ENCODE data around the gene SLC22A3. TPM values are rescaled to one million over a fixed set of nuclear protein-coding genes. Genes with fewer than 3 reads are reported as not detected.
A peak's percentile ranks its signal among the peaks of the same experiment; 100 is the strongest.
"Not testable (repeated sequence)": the region's sequence is repeated elsewhere in the genome, so short reads cannot be mapped to it uniquely, and the experiment has no call there.

SLC22A3 gene
- total RNA-seq: not detected

GRCh38 chr6:160348223-160349019 is at the start of gene SLC22A3:
Gene SLC22A3 (plus strand): TSS chr6:160348378. CDS start chr6:160348420, 42 bp downstream.
- ATAC-seq (peak; percentile 18 to 32), DNase-seq (ENCODE audit: low spot score) (no peak)
- no peaks in the 10 kb centered on the region for H3K9me3 Mint-ChIP-seq
- no peaks in the 10 kb centered on the region for H3K36me3 Mint-ChIP-seq
- H3K4me3 Mint-ChIP-seq: peak within 1 kb of the TSS; percentile 42
- H3K4me1 Mint-ChIP-seq (ENCODE audit: low read depth in 2 of 2): peaks cover 0 to 6% of the 10 kb centered on the region in 2 donors
- peaks cover 45 to 49% of the 10 kb centered on the region in 2 donors for H3K27me3 Mint-ChIP-seq
- H3K27ac Mint-ChIP-seq: no peak within 1 kb of the TSS

GRCh38 chr6:160299559-160299958 is 48.6 kb upstream of the SLC22A3 start:
- peaks cover 5 to 12% of the 10 kb centered on the region in 2 donors for H3K4me1 Mint-ChIP-seq (ENCODE audit: low read depth in 2 of 2)
- ATAC-seq: no peak
- H3K27ac Mint-ChIP-seq: no peak overlapping the region
- DNase-seq (ENCODE audit: low spot score): no peak
- H3K36me3 Mint-ChIP-seq: peaks cover 10% of the 10 kb centered on the region
- H3K9me3 Mint-ChIP-seq: no peaks in the 10 kb centered on the region
- H3K27me3 Mint-ChIP-seq: peaks cover 12 to 22% of the 10 kb centered on the region in 2 donors
- H3K4me3 Mint-ChIP-seq: no peak overlapping the region

- Mint-ChIP-seq H3K36me3 (peaks cover 13% of the 10 kb centered on the region), H3K4me1 (ENCODE audit: low read depth in 2 of 2) (peaks cover 5 to 12% of the 10 kb centered on the region in 2 donors), H3K9me3 (no peaks in the 10 kb centered on the region), H3K4me3 (no peak overlapping the region), H3K27ac (no peak overlapping the region), H3K27me3 (peaks cover 12 to 28% of the 10 kb centered on the region in 2 donors)
- DNase-seq (ENCODE audit: low spot score): no peak
- ATAC-seq: no peak
These were observed 48.0 kb upstream of the SLC22A3 start for GRCh38 chr6:160300076-160300695.

- H3K4me1 Mint-ChIP-seq (ENCODE audit: low read depth in 2 of 2): peaks cover 5 to 12% of the 10 kb centered on the region in 2 donors
- H3K27ac Mint-ChIP-seq: no peak overlapping the region
- DNase-seq (ENCODE audit: low spot score) (no peak), ATAC-seq (no peak)
- H3K9me3 Mint-ChIP-seq: no peaks in the 10 kb centered on the region
- peaks cover 13% of the 10 kb centered on the region for H3K36me3 Mint-ChIP-seq
- no peak overlapping the region for H3K4me3 Mint-ChIP-seq
- H3K27me3 Mint-ChIP-seq: peaks cover 7 to 20% of the 10 kb centered on the region in 2 donors
These were observed 46.8 kb upstream of the SLC22A3 start for GRCh38 chr6:160301339-160301738.

- H3K4me1 Mint-ChIP-seq (ENCODE audit: low read depth in 2 of 2): peaks cover 5 to 12% of the 10 kb centered on the region in 2 donors
- H3K4me3 Mint-ChIP-seq; H3K9me3 Mint-ChIP-seq; H3K27ac Mint-ChIP-seq; ATAC-seq; DNase-seq (ENCODE audit: low spot score): not testable (repeated sequence)
- peaks cover 13% of the 10 kb centered on the region for H3K36me3 Mint-ChIP-seq
- H3K27me3 Mint-ChIP-seq: peaks cover 2 to 12% of the 10 kb centered on the region in 2 donors
These were observed 45.6 kb upstream of the SLC22A3 start for GRCh38 chr6:160302431-160303082.

GRCh38 chr6:160303806-160304205 is 44.4 kb upstream of the SLC22A3 start:
- Mint-ChIP-seq H3K4me3 (no peak overlapping the region), H3K27me3 (peaks cover 5 to 12% of the 10 kb centered on the region in 2 donors), H3K36me3 (peaks cover 13% of the 10 kb centered on the region), H3K9me3 (no peaks in the 10 kb centered on the region), H3K27ac (no peak overlapping the region), H3K4me1 (ENCODE audit: low read depth in 2 of 2) (peaks cover 2 to 6% of the 10 kb centered on the region in 2 donors)
- DNase-seq (ENCODE audit: low spot score): no peak
- no peak for ATAC-seq

GRCh38 chr6:160305926-160306713 is 42.1 kb upstream of the SLC22A3 start:
- Mint-ChIP-seq H3K9me3 (peaks cover 1% of the 10 kb centered on the region), H3K27ac (no peak overlapping the region), H3K36me3 (peaks cover 28% of the 10 kb centered on the region), H3K4me1 (ENCODE audit: low read depth in 2 of 2) (no peaks in the 10 kb centered on the region), H3K4me3 (no peak overlapping the region), H3K27me3 (peaks cover 9 to 20% of the 10 kb centered on the region in 2 donors)
- ATAC-seq: no peak
- no peak for DNase-seq (ENCODE audit: low spot score)

GRCh38 chr6:160309718-160310117 is 38.5 kb upstream of the SLC22A3 start:
- DNase-seq (ENCODE audit: low spot score) (no peak), ATAC-seq (no peak)
- no peak overlapping the region for H3K27ac Mint-ChIP-seq
- peaks cover 37% of the 10 kb centered on the region for H3K36me3 Mint-ChIP-seq
- H3K9me3 Mint-ChIP-seq: peaks cover 17% of the 10 kb centered on the region
- no peak overlapping the region for H3K4me3 Mint-ChIP-seq
- no peaks in the 10 kb centered on the region for H3K4me1 Mint-ChIP-seq (ENCODE audit: low read depth in 2 of 2)
- peaks cover 11 to 25% of the 10 kb centered on the region in 2 donors for H3K27me3 Mint-ChIP-seq

GRCh38 chr6:160312900-160313299 is 35.3 kb upstream of the SLC22A3 start:
- Mint-ChIP-seq H3K9me3 (peaks cover 17% of the 10 kb centered on the region), H3K36me3 (peaks cover 40% of the 10 kb centered on the region), H3K27ac (no peak overlapping the region), H3K27me3 (peaks cover 15 to 36% of the 10 kb centered on the region in 2 donors), H3K4me3 (no peak overlapping the region), H3K4me1 (ENCODE audit: low read depth in 2 of 2) (no peaks in the 10 kb centered on the region)
- ATAC-seq (no peak), DNase-seq (ENCODE audit: low spot score) (no peak)

GRCh38 chr6:160315310-160315709 is 32.9 kb upstream of the SLC22A3 start:
- H3K9me3 Mint-ChIP-seq: peaks cover 17% of the 10 kb centered on the region
- no peak for DNase-seq (ENCODE audit: low spot score)
- no peak overlapping the region for H3K4me3 Mint-ChIP-seq
- H3K36me3 Mint-ChIP-seq: peaks cover 35% of the 10 kb centered on the region
- H3K27me3 Mint-ChIP-seq: peaks cover 19 to 49% of the 10 kb centered on the region in 2 donors
- no peaks in the 10 kb centered on the region for H3K4me1 Mint-ChIP-seq (ENCODE audit: low read depth in 2 of 2)
- H3K27ac Mint-ChIP-seq: no peak overlapping the region
- no peak for ATAC-seq

- Mint-ChIP-seq H3K27me3 (peaks cover 16 to 46% of the 10 kb centered on the region in 2 donors), H3K9me3 (peaks cover 15% of the 10 kb centered on the region), H3K4me1 (ENCODE audit: low read depth in 2 of 2) (no peaks in the 10 kb centered on the region), H3K27ac (no peak overlapping the region), H3K4me3 (no peak overlapping the region), H3K36me3 (peaks cover 31% of the 10 kb centered on the region)
- ATAC-seq (no peak), DNase-seq (ENCODE audit: low spot score) (no peak)
These were observed 31.9 kb upstream of the SLC22A3 start for GRCh38 chr6:160316261-160316660.

- ATAC-seq (no peak), DNase-seq (ENCODE audit: low spot score) (no peak)
- Mint-ChIP-seq H3K9me3 (peaks cover 3% of the 10 kb centered on the region), H3K4me1 (ENCODE audit: low read depth in 2 of 2) (no peaks in the 10 kb centered on the region), H3K4me3 (no peak overlapping the region), H3K27ac (no peak overlapping the region), H3K36me3 (peaks cover 15% of the 10 kb centered on the region), H3K27me3 (peaks cover 19 to 53% of the 10 kb centered on the region in 2 donors)
These were observed 28.9 kb upstream of the SLC22A3 start for GRCh38 chr6:160319246-160319645.
